Ovary (tissue), 9 donors: ENCODE data around the gene OR8A1. TPM values are rescaled to one million over a fixed set of nuclear protein-coding genes. Genes with fewer than 3 reads are reported as not detected.

Experiments used
- DNase-seq, 5 donors: peaks; one replicate each; pipeline ENCODE4 v3.0.0-alpha.2; 2019 to 2020
- H3K27ac ChIP-seq, 2 donors: fragments of 200-600 bp; one replicate each; pipeline versions ENCODE4 v1.5.1 to v1.8.0; 2019 to 2022
- H3K27me3 ChIP-seq: fragments of 200-600 bp; one replicate; pipeline ENCODE4 v1.8.0; 2022
- H3K36me3 ChIP-seq: fragments of 200-600 bp; sonication (generic); one replicate; pipeline ENCODE4 v1.5.1; 2019
- H3K4me1 ChIP-seq: one replicate; pipeline ENCODE4 v1.8.1; 2013; ENCODE audit warnings: mild to moderate bottlenecking, moderate library complexity; ENCODE audit not compliant: insufficient read depth
- H3K4me3 ChIP-seq: fragments of 200-600 bp; sonication (generic); one replicate; pipeline ENCODE4 v1.5.1; 2017
- H3K9me3 ChIP-seq, 2 donors: fragments of 200-600 bp in 1 of 2; sonication (generic) in 1 of 2; one replicate each; pipeline versions ENCODE4 v1.5.1 to v1.8.1; 2013 to 2019; ENCODE audit warnings: mild to moderate bottlenecking in 1 of 2, moderate library complexity in 1 of 2
- CTCF ChIP-seq, 3 donors: fragments of 450-650 bp in 2 of 3; fragments of 200-600 bp in 1 of 3; IDR thresholded peaks; one replicate each; pipeline versions ENCODE4 v1.5.1 to v1.8.0; 2016 to 2022; ENCODE audit warnings: antibody characterized with exemption in 3 of 3, mild to moderate bottlenecking in 1 of 3
- EP300 ChIP-seq: sonication (generic); formaldehyde crosslinking; IDR thresholded peaks from one replicate; pipeline ENCODE4 v1.6.1; 2017; ENCODE audit warnings: antibody characterized with exemption
- POLR2A ChIP-seq: fragments of 450-650 bp; IDR thresholded peaks from one replicate; pipeline ENCODE4 v1.6.1; 2017; ENCODE audit warnings: antibody characterized with exemption, mild to moderate bottlenecking, moderate library complexity
- WGBS, 3 donors: extraction: QIAGEN DNeasy Blood & Tissue Kit in 1 of 3; methylation state at CpG; one replicate each; pipeline versions ENCODE4 v1.1.5 to v1.1.7; 2013 to 2017; 5-methylcytosine and 5-hydroxymethylcytosine counted together
- intact Hi-C, 4 donors: fragments of 100-400 bp; cut with DNase I; formaldehyde crosslinking; loops; one replicate each; pipeline versions ENCODE4 v1.11.0 to v1.15.1; 2022 to 2023
- polyA plus RNA-seq, 2 donors: library from polyadenylated mRNA; stranded (reverse); fragments of 200-250 nt in 1 of 2; fragments of 350-450 nt in 1 of 2; fragmentation: Illumina TruSeq in 1 of 2; extraction: RNeasy Lipid Tissue Mini Kit (QIAGEN cat#74804) in 1 of 2; gene quantifications; one replicate each; pipeline ENCODE4 v1.2.3, GENCODE V29; 2013 to 2014
- total RNA-seq, 7 donors: library from RNA; depleted of rRNA in 2 of 7; stranded (reverse); fragments of >200 nt in 2 of 7; fragmentation: NEBNext Ultra II Directional in 3 of 7; extraction: Animal tissue kit (Norgen Biotek cat#: 25700) in 3 of 7; gene quantifications; one replicate each; pipeline versions ENCODE4 v1.1.0 to v1.2.4, GENCODE V29; 2016 to 2023
- donor health status: DM: no; HTN: no; CAD: no; lungs with moderate emphysema.
- donor health status: DM: no; HTN: no; CAD: no.
- donor health status: Bipolar disorder and iron deficiency.
- donor health status: DM: yes; HTN: yes; CAD: no.
- donor health status: DM: no; HTN: no; CAD: no.
- donor health status: DM: yes; HTN: yes; CAD: no.

Gene OR8A1
- total and polyA plus RNA-seq, 9 donors = not detected

DNA sequence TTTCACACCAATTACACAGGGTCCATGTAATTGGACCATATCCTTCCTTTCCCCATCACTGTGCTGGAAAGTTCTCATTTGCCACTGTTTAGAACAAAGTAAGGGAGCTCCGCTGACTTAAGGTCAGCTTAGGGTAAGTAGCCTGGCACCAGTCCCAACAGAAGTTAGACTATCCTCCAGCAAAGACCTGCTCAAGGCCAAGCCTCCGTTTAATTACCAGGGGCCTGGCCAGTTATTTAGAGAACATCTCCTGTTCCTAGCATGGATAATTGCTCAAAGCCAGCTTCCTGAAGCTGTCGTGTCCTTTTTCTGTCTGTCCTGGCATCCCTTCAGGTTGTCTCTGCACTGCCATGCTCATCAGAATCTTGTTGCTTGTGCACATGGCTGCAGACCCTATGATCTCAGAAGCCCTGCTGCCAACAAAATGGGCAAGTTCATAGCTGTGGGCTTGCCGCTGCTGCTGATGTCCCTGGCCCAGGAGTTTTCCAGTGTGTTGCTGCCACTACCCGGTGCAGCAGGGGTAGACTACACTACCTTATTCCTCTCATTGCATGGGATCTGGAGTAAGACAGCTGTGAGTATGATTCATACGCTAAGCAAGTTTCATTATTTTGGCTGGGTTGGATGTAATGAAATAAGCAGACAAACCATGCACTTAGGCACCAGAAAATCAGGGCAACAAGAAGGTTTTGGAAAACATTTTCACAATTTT lies 8.1 kb downstream of the OR8A1 start:
- H3K27ac ChIP-seq = no peak overlapping the region
- 39 to 49% (median 44%) methylated on average over 6 of the region's 6 CpGs for WGBS, 3 donors
- no peak for TF ChIP-seq CTCF (IDR thresholded peaks at IDR 0.05)
- no peak for TF ChIP-seq POLR2A
- TF ChIP-seq EP300 = no peak
- no peak for DNase-seq
- intact Hi-C loops = loop anchor here in 1 of 4 donors (10.0 kb wide), 1 partner anchor 503 kb away; no protein-coding TSS in a partner anchor
- H3K36me3 ChIP-seq = no peaks in the 10 kb centered on the region
- no peak overlapping the region for H3K4me3 ChIP-seq
- no peaks in the 10 kb centered on the region for H3K27me3 ChIP-seq
- no peaks in the 10 kb centered on the region for H3K9me3 ChIP-seq
- no peaks in the 10 kb centered on the region for H3K4me1 ChIP-seq

DNA sequence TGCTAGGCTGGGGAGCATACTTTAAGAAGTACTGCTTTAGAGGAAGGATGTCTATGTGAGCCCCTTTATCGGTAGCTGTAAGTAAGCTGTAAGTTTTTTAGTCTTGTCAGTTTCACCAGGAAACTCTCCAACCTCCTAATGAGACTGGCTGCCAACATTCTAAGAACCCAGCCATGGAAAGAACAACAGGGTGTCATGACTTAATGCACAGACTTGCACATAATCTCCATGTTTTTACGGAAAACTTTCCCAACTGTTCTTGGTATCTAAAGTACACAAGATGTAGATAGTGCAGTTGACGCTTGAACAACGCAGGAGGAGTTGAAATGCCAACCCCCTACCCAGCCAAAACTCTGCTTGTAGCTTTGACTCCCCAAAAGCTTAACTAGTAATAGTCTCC lies 9.0 kb downstream of the OR8A1 start:
- no peaks in the 10 kb centered on the region for H3K27me3 ChIP-seq
- H3K4me1 ChIP-seq = no peaks in the 10 kb centered on the region
- 52 to 61% (median 55%) methylated on average over 4 of the region's 4 CpGs for WGBS, 3 donors
- DNase-seq = no peak
- H3K36me3 ChIP-seq = no peaks in the 10 kb centered on the region
- intact Hi-C loops = loop anchor here in 1 of 4 donors (10.0 kb wide), 1 partner anchor 504 kb away; no protein-coding TSS in a partner anchor
- H3K4me3 ChIP-seq = no peak overlapping the region
- TF ChIP-seq EP300 = no peak
- TF ChIP-seq CTCF (IDR thresholded peaks at IDR 0.05) = no peak
- no peak for TF ChIP-seq POLR2A
- no peak overlapping the region for H3K27ac ChIP-seq
- H3K9me3 ChIP-seq = no peaks in the 10 kb centered on the region

- WGBS, 3 donors = 53 to 59% (median 56%) methylated on average over 6 of the region's 6 CpGs
- no peaks in the 10 kb centered on the region for H3K36me3 ChIP-seq
- no peak overlapping the region for H3K4me3 ChIP-seq
- H3K4me1 ChIP-seq = no peaks in the 10 kb centered on the region
- DNase-seq = no peak
- no peak overlapping the region for H3K27ac ChIP-seq
- H3K27me3 ChIP-seq = no peaks in the 10 kb centered on the region
- H3K9me3 ChIP-seq = no peaks in the 10 kb centered on the region
- TF ChIP-seq POLR2A (no peak), CTCF (IDR thresholded peaks at IDR 0.05) (no peak), EP300 (no peak)
- intact Hi-C loops = loop anchor here in 1 of 4 donors (10.0 kb wide), 1 partner anchor 507 kb away; no protein-coding TSS in a partner anchor
Observed at GRCh38 chr11:124581817-124582216, 12.0 kb downstream of the OR8A1 start.

DNA sequence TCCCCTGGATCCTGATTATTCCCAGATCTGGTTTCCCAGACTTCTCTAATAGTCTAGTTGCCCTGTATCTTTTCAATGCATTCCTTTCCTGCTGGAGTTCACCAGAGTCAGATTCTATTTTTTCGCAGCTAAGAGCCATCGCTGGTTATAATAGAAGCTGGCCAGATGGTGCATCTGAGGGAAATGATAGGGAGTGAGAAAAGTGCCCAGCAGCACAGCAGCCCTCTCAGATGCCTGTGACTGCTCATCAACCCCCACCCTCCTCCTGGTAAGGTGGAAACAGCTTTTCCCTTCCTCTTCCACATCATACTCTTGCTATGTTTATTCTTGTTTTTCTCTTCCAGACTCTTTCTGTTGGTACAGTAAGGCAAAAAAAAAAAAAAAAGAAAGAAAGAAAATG lies 12.8 kb downstream of the OR8A1 start:
- DNase-seq = no peak
- intact Hi-C loops = loop anchor here in 1 of 4 donors (10.0 kb wide), 1 partner anchor 508 kb away; no protein-coding TSS in a partner anchor
- H3K4me3 ChIP-seq = no peak overlapping the region
- no peak overlapping the region for H3K27ac ChIP-seq
- no peaks in the 10 kb centered on the region for H3K4me1 ChIP-seq
- H3K36me3 ChIP-seq = no peaks in the 10 kb centered on the region
- no peak for TF ChIP-seq CTCF (IDR thresholded peaks at IDR 0.05)
- TF ChIP-seq POLR2A = no peak
- no peak for TF ChIP-seq EP300
- no peaks in the 10 kb centered on the region for H3K27me3 ChIP-seq
- WGBS, 3 donors = 78 to 89% (median 78%) methylated on average over 2 of the region's 2 CpGs
- no peaks in the 10 kb centered on the region for H3K9me3 ChIP-seq
